DND-41 (cell line): Measurements from ENCODE around the gene DGKH.

Experiments
- CTCF ChIP-seq: IDR thresholded peaks from 2 replicates; pipeline ENCODE4 v1.5.1; 2012; ENCODE audit warnings: borderline replicate concordance, low read length, moderate library complexity, mild to moderate bottlenecking; ENCODE audit not compliant: poor library complexity, severe bottlenecking; ENCODE audit errors: extremely low read depth
- EZH2 ChIP-seq: IDR thresholded peaks from 3 replicates; pipeline ENCODE4 v1.6.1; 2012; ENCODE audit warnings: borderline replicate concordance, low read depth, mild to moderate bottlenecking, moderate library complexity, low read length, inconsistent platforms; ENCODE audit not compliant: severe bottlenecking

GRCh38 chr13:42232671-42233070 lies 184.2 kb downstream of the DGKH start:
- TF ChIP-seq CTCF (no peak), EZH2 (no peak)
